Sigmoid colon (tissue), 4 donors: Measurements from ENCODE around the gene CDKAL1.

Experiments
- EP300 ChIP-seq, 4 donors: sonication (generic); formaldehyde crosslinking; IDR thresholded peaks; one replicate each; pipeline ENCODE4 v1.6.1; 2017; ENCODE audit warnings: antibody characterized with exemption in 4 of 4
- POLR2A ChIP-seq, 2 donors: fragments of 450-650 bp; IDR thresholded peaks; one replicate each; pipeline ENCODE4 v1.6.1; 2016; ENCODE audit warnings: antibody characterized with exemption in 2 of 2, mild to moderate bottlenecking in 2 of 2, moderate library complexity in 2 of 2
- POLR2AphosphoS5 ChIP-seq, 4 donors: sonication (generic); formaldehyde crosslinking; IDR thresholded peaks; one replicate each; pipeline ENCODE4 v1.6.1; 2017; ENCODE audit warnings: antibody characterized with exemption in 4 of 4

GRCh38 chr6:20876561-20876960, 342.3 kb downstream of the CDKAL1 start:
- TF ChIP-seq POLR2AphosphoS5 (IDR thresholded peaks at IDR 0.05) = no peak
- TF ChIP-seq EP300 (IDR thresholded peaks at IDR 0.05) = no peak
- TF ChIP-seq POLR2A (IDR thresholded peaks at IDR 0.05) = no peak
